HCT116 (cell line): ENCODE measurements around the gene POLA1.
A peak's percentile ranks its signal among the peaks of the same experiment; 100 is the strongest.

Experiments
- CTCF ChIP-seq, 3 experiments: fragments of 200-600 bp in 1 of 3; sonication (generic) in 1 of 3; IDR thresholded peaks in 2 of 3; conservative IDR thresholded peaks in 1 of 3; 2 replicates each; pipeline ENCODE4 v1.5.1; 2012 to 2017; ENCODE audit warnings: low read depth in 2 of 3, low read length in 2 of 3, antibody characterized with exemption in 1 of 3, borderline replicate concordance in 1 of 3, control low read depth in 1 of 3, mild to moderate bottlenecking in 1 of 3, mixed read lengths in 1 of 3, mixed run types in 1 of 3, moderate library complexity in 1 of 3; ENCODE audit not compliant: insufficient read depth in 1 of 3
- ELF1 ChIP-seq: IDR thresholded peaks from 2 replicates; pipeline ENCODE4 v1.6.1; 2012; ENCODE audit warnings: low read depth, borderline replicate concordance
- EZH2 ChIP-seq: fragments of 200-600 bp; sonication (generic); IDR thresholded peaks from 2 replicates; pipeline ENCODE4 v1.6.1; 2017; ENCODE audit warnings: antibody characterized with exemption, mixed run types
- POLR2A ChIP-seq: IDR thresholded peaks from 2 replicates; pipeline ENCODE4 v1.7.0; 2011; ENCODE audit warnings: borderline replicate concordance; ENCODE audit not compliant: insufficient read depth, insufficient read length; ENCODE audit errors: extremely low read depth
- RAD21 ChIP-seq: IDR thresholded peaks from 2 replicates; pipeline ENCODE4 v1.6.1; 2012; ENCODE audit warnings: low read depth, mild to moderate bottlenecking
- SRF ChIP-seq: IDR thresholded peaks from 2 replicates; pipeline ENCODE4 v1.6.1; 2012; ENCODE audit warnings: low read depth

GRCh38 chrX:25020905-25021449 lies 327.3 kb downstream of the POLA1 start:
- TF ChIP-seq ELF1 (no peak), EZH2 (no peak), CTCF (IDR thresholded peaks at IDR 0.05 in 2 of 3, conservative IDR thresholded peaks at IDR 0.05 in 1 of 3; ENCODE audit: borderline replicate concordance in 1 of 3, insufficient read depth in 1 of 3, low read depth in 2 of 3, low read length in 2 of 3) (peak; percentile 41 to 81 (median 67); a peak in 5 of 6 replicates), SRF (no peak), RAD21 (peak; percentile 63), POLR2A (no peak)
